ENCODE measurements around the gene PPEF2.

- TF ChIP-seq CTCF (IDR thresholded peaks at IDR 0.05) (no peak), ESRRA (IDR thresholded peaks at IDR 0.05; ENCODE audit: borderline replicate concordance, low read length) (no peak), CHD4 (IDR thresholded peaks at IDR 0.05; ENCODE audit: borderline replicate concordance) (no peak), CHD2 (IDR thresholded peaks at IDR 0.05; ENCODE audit: low read length, partially characterized antibody) (no peak), E2F6 (IDR thresholded peaks at IDR 0.05; ENCODE audit: borderline replicate concordance, low read depth) (no peak), POLR2A (IDR thresholded peaks at IDR 0.05; ENCODE audit: low read length) (no peak), PBX3 (IDR thresholded peaks at IDR 0.05) (no peak), EP300 (IDR thresholded peaks at IDR 0.05) (no peak)
Measured at GRCh38 chr4:75898536-75898935, 3.7 kb downstream of the PPEF2 start.

Measured in A549 (cell line).